Stimulated activated memory B cell treated with anti-CD40 and anti-IgM and Interleukin-4, amounts not matched to agents 10 μg/mL and 1 μg/mL and 100 μg/mL, for 72 hours (primary cell): ENCODE data around the gene TNXB.
"Not testable (repeated sequence)": the region's sequence is repeated elsewhere in the genome, so short reads cannot be mapped to it uniquely, and the experiment has no call there.

Experiments
- ATAC-seq: fragments of 150-1000 bp; cut with Tn5 transposase; 2 replicates; pipeline ENCODE4 v1.10.0; 2021
- H3K27ac Mint-ChIP-seq: one replicate; pipeline ENCODE4 v1.8.0; 2022; ENCODE audit warnings: mild to moderate bottlenecking, mixed read lengths
- H3K27me3 Mint-ChIP-seq: one replicate; pipeline ENCODE4 v1.8.0; 2022; ENCODE audit warnings: mixed read lengths
- H3K36me3 Mint-ChIP-seq: one replicate; pipeline ENCODE4 v1.8.0; 2022; ENCODE audit warnings: mixed read lengths
- H3K4me1 Mint-ChIP-seq: one replicate; pipeline ENCODE4 v1.8.0; 2022; ENCODE audit warnings: mixed read lengths
- H3K4me3 Mint-ChIP-seq: one replicate; pipeline ENCODE4 v1.8.0; 2022; ENCODE audit warnings: mild to moderate bottlenecking, moderate library complexity, mixed read lengths
- H3K9me3 Mint-ChIP-seq: one replicate; pipeline ENCODE4 v1.8.0; 2022; ENCODE audit warnings: mixed read lengths

The TNXB gene

DNA sequence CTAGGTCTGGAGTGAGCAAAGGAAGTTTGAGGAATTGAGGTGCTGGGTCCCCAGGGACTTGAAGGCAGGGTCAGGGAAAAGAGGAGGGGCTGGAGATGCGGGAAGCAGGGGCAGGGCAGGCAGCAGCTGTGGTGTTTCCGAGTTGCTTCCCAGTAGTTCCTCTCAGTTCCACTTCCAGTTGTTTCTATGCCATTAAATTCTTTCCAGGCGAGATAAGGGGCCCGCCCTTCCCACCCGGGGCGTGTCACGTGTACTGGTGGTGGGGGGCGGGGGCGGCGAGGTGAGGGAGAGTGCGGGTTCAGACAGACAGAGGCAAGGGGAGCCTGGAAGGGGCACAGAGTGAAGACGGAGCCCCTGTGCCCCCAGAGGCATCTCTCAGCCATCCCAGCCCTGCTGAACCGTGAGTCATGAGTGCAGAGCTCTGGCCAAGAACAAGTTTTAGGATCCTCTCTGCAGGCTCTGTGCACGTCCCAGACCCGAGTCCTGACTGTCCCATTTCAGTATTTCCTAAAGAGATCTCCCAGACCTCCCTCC is 977 bp downstream of the TNXB start:
- Mint-ChIP-seq H3K36me3 (peaks cover 12% of the 10 kb centered on the region), H3K27ac (no peak overlapping the region), H3K4me1 (peaks cover 30% of the 10 kb centered on the region), H3K27me3 (peaks cover 59% of the 10 kb centered on the region), H3K4me3 (no peak overlapping the region), H3K9me3 (no peaks in the 10 kb centered on the region)
- no peak for ATAC-seq

DNA sequence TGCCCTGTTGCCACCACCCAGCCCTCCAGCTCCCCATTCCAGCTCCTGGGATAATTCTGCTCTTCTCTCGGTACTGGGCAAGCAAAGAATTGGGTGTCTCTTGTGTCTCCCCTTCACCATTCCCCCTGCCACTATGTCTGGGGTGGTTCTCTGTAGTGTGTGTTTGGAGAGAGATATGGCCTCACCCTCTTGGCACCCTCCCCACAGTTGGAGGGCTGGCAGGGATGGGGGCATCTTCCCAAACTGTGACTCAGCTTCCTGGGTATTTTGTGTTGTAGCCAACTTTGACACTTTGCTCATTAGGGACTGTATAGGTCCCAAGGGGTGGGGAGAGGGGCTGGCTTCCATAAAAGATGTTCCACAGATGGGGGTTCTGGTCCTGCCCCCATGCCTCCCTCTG is 1.7 kb downstream of the TNXB start:
- Mint-ChIP-seq H3K9me3 (no peaks in the 10 kb centered on the region), H3K4me3 (no peak overlapping the region), H3K36me3 (peaks cover 9% of the 10 kb centered on the region), H3K27ac (no peak overlapping the region), H3K4me1 (peaks cover 26% of the 10 kb centered on the region), H3K27me3 (peaks cover 66% of the 10 kb centered on the region)
- ATAC-seq: no peak

DNA sequence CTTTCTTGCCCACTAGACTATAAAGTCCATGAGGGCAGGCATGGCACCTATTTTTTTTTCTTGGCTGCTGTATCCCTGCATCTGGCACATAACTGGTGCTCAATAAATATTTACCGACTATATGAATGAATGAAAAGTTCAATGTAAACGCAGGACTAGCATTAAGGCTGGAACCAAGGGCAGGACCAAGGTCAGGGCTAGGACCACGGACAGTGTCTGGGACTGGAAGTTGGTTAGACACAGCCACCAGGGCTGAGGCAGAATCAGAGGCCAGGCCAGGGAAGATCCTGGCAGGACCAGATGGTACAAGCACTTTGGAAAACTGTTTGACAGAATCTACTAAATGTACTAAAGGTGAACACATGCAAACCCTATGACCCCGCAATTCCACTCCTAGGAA is 3.7 kb downstream of the TNXB start:
- Mint-ChIP-seq H3K4me3 (no peak overlapping the region), H3K9me3 (no peaks in the 10 kb centered on the region), H3K4me1 (peaks cover 26% of the 10 kb centered on the region), H3K36me3 (no peaks in the 10 kb centered on the region), H3K27ac (no peak overlapping the region), H3K27me3 (peaks cover 74% of the 10 kb centered on the region)
- ATAC-seq: no peak

DNA sequence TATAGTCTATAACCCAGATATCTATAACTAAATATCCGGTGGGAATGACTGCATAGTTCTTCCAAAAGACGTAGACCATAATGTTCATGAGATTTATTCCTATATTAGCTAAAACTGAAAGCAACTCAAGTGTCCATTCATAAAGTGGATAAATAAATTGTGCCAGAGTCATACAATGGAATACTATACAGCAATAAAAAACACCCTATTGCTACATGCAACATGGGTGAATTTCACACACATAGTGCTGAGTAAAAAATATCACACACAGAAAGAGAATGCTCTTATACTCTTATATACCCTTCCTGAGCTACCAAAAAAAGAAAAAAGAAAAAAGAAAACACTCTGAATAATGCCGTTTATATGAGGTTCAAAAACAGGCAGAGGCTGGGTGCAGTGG is 6.9 kb downstream of the TNXB start:
- H3K27ac Mint-ChIP-seq: no peak overlapping the region
- H3K4me3 Mint-ChIP-seq: no peak overlapping the region
- peaks cover under 1% of the 10 kb centered on the region for H3K4me1 Mint-ChIP-seq
- no peaks in the 10 kb centered on the region for H3K9me3 Mint-ChIP-seq
- ATAC-seq: no peak
- H3K27me3 Mint-ChIP-seq: peaks cover 87% of the 10 kb centered on the region
- no peaks in the 10 kb centered on the region for H3K36me3 Mint-ChIP-seq

DNA sequence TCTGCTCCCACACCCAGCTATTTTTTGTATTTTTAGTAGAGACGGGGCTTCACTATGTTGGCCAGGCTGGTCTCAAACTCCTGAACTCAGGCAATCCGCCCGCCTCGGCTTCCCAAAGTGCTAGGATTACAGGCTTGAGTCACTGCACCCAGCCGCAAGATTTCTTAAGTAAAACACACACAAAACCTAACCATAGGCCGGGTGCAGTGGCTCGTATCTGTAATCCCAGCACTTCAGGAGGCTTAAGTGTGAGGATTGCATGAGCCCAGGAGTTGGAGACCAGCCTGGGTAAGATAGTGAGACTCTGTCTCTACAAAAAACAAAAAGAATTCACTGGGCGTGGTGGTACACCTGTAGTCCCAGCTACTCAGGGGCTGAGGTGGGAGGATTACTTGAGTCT is 8.9 kb downstream of the TNXB start:
- not testable (repeated sequence) for ATAC-seq, H3K27ac Mint-ChIP-seq, H3K9me3 Mint-ChIP-seq, H3K36me3 Mint-ChIP-seq, H3K4me1 Mint-ChIP-seq, H3K4me3 Mint-ChIP-seq
- H3K27me3 Mint-ChIP-seq: peaks cover 87% of the 10 kb centered on the region

DNA sequence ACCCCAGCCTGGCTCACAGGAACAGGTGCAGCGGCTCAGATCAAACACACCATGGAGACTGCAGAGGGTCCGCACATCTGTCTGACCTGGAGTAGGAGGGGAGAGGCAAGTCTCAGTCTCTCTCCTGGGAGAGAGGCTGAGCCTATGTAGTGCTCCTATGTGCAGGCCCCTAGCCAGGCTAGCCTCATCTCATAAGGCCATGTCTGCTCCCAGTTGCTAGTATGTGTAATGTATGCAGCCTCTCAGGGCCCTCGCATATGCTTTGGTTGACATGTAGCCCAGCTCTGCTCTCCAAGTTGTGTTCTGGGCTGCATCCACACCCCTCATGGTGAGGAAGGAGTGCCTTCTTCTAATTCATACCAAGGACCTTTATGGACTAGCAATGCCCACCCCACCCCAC is 11.8 kb downstream of the TNXB start:
- ATAC-seq: peak; percentile 37
- H3K27me3 Mint-ChIP-seq: peaks cover 67% of the 10 kb centered on the region
- no peaks in the 10 kb centered on the region for H3K36me3 Mint-ChIP-seq
- no peak overlapping the region for H3K4me3 Mint-ChIP-seq
- no peak overlapping the region for H3K27ac Mint-ChIP-seq
- no peaks in the 10 kb centered on the region for H3K9me3 Mint-ChIP-seq
- H3K4me1 Mint-ChIP-seq: peaks cover 7% of the 10 kb centered on the region

DNA sequence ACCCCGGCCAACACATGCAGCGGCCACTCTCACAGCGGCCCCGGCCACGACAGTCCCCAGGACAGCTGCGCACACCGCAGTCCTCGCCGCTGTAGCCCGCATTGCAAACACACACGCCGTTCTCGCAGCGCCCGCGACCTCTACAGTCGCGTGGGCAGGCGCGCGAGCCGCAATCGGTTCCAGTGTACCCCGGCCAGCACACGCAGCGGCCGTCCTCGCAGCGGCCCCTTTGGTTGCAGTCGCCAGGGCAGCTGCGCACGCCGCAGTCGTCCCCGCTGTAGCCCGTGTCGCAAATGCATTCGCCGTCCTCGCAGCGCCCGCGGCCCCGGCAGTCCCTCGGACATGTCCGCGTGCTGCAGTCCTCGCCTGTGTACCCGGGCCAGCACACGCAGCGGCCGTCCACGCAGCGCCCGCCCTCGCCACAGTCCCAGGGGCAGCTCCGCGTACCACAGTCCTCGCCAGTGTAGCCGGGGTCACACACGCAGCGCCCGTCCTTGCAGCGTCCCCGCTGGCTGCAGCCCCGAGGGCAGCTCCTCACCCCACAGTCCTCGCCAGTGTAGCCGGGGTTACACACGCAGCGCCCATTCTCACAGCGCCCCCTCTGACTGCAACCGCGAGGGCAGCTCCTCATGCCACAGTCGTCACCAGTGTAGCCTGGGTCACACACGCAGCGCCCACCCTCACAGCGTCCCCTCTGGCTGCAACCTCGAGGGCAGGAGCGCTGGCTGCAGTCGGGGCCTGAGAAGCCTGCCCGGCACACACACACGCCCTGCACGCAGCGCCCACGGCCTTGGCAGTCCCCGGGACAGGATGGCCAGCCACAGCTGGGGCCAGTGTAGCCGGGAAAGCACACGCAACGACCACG is 12.5 kb downstream of the TNXB start:
- H3K4me3 Mint-ChIP-seq: no peak overlapping the region
- no peaks in the 10 kb centered on the region for H3K9me3 Mint-ChIP-seq
- ATAC-seq: no peak
- no peak overlapping the region for H3K27ac Mint-ChIP-seq
- no peaks in the 10 kb centered on the region for H3K36me3 Mint-ChIP-seq
- H3K27me3 Mint-ChIP-seq: peaks cover 72% of the 10 kb centered on the region
- H3K4me1 Mint-ChIP-seq: peaks cover 7% of the 10 kb centered on the region

DNA sequence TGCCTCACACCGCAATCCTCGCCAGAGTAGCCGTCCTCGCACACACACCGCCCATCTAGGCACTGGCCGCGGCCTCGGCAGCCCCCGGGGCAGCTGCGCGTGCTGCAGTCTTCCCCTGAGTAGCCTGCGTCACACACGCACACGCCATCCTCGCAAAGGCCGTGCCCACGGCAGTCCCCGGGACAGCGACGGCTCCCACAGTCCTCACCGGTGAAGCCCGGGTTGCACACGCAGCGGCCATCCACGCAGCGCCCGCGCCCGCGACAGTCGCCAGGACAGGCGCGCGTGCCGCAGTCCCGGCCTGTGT is 13.1 kb downstream of the TNXB start:
- Mint-ChIP-seq H3K4me1 (peaks cover 7% of the 10 kb centered on the region), H3K9me3 (no peaks in the 10 kb centered on the region), H3K4me3 (no peak overlapping the region), H3K27me3 (peaks cover 72% of the 10 kb centered on the region), H3K27ac (no peak overlapping the region), H3K36me3 (no peaks in the 10 kb centered on the region)
- ATAC-seq: no peak

DNA sequence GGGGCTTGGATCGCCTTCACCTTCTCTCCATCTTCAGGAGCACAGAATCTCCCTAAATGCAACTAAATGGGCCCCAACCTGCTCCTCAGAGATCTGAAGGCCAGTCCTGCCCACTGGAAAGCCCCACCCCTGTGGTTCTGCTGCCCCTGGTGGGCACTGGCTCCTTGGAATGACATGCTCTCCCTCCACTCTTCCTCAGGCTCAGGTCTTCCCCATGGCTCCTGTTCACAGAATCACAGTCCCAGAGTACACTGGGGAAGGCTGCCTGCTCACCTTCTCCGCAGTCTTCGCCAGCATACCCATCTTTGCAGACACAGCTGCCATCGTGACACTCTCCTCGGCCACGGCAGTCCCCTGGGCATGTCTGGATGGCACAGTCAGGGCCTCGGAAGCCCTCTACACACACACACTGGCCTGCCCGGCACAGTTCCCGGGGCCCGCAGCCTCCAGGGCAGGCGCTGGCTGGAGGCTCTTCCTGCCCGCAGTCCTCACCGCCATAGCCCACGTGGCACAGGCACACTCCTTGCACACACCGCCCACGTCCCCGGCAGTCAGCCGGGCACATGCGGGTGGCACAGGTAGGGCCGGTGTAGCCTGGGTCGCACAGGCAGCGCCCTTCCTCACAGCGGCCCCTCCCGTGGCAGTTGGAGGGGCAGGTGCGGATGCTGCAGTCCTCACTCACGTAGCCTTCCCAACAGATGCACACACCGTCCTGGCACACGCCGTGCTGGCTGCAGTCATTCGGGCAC is 13.6 kb downstream of the TNXB start:
- ATAC-seq: no peak
- no peak overlapping the region for H3K27ac Mint-ChIP-seq

DNA sequence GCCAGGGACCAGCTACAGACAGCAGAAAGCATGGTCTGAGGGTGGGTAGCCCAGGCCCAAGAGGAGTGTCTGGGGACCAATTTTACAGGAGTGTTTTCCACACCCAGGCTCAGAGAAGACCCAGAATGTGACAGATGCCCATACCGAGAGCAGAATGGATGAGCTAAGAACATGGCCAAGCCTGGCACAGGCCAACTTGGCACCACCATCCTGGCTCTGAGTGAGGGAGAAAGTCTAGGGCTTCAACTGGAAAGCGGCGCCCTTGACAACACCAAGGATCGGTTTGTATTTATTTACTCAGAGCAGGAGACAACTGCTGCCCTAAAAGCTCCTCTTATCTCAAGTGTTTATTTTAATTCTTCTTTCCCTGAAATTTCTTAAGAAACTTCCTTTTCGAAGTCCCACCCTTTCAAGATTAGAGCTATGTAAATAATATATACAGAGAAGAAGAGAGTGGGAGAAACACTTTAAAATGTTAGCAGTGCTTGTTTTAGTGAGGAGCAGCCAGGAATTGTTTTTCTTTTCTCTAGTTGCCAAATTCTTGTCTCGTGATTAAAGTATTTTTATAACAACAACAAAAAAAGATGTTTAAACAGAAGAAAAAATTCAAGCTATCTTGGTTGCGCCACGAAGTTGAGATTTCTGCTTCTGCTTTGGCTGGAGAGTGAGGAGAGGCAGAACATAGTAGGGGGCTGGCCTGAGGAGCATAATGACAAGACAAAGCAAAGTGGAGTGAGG is 16.2 kb downstream of the TNXB start:
- Mint-ChIP-seq H3K27me3 (peaks cover 58% of the 10 kb centered on the region), H3K36me3 (no peaks in the 10 kb centered on the region), H3K4me1 (peaks cover 7% of the 10 kb centered on the region), H3K4me3 (no peak overlapping the region), H3K27ac (no peak overlapping the region), H3K9me3 (no peaks in the 10 kb centered on the region)
- ATAC-seq: no peak

More for the DNA sequence above, 13.6 kb downstream of the TNXB start:
- Mint-ChIP-seq H3K27me3 (peaks cover 68% of the 10 kb centered on the region), H3K4me3 (no peak overlapping the region), H3K36me3 (no peaks in the 10 kb centered on the region), H3K4me1 (peaks cover 7% of the 10 kb centered on the region), H3K9me3 (no peaks in the 10 kb centered on the region)

DNA sequence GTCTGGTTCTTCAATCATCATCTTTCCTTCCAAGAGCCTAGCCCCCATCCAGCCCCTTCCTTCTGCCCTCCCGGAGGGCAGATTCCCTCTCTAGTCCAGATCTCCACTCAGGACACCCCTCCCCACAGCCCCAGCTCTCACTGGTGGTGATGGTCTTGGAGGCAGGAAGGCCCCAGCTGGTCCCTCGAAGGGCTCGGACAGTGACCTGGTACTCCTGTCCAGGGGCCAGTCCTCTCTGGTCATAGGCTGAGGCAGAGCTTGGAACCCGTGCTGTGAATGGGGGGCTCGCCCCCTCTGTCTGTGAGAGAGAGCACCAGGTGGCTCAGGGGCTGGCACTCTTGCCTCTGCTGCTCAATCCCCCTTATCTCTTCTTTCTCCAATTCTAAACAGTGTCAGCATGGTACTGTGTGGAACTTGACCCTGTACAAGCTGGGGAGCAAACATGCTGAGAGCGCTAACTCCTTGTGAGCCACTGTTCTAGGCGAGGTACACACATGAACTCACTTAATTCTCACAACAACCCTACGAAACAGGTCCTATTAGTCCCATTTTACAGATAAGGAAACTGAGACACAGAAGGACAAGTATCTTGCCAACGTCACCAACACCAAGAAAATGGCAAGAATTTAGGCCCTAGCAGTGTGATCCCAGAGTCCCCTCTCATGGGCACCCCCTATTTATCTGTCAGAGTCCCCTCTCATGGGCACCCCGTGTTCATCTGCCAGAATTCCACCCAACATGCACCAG is 19.9 kb downstream of the TNXB start:
- no peak overlapping the region for H3K4me3 Mint-ChIP-seq
- peaks cover 46% of the 10 kb centered on the region for H3K27me3 Mint-ChIP-seq
- H3K27ac Mint-ChIP-seq: no peak overlapping the region
- ATAC-seq: no peak
- H3K36me3 Mint-ChIP-seq: no peaks in the 10 kb centered on the region
- H3K9me3 Mint-ChIP-seq: no peaks in the 10 kb centered on the region
- H3K4me1 Mint-ChIP-seq: peaks cover 20% of the 10 kb centered on the region

DNA sequence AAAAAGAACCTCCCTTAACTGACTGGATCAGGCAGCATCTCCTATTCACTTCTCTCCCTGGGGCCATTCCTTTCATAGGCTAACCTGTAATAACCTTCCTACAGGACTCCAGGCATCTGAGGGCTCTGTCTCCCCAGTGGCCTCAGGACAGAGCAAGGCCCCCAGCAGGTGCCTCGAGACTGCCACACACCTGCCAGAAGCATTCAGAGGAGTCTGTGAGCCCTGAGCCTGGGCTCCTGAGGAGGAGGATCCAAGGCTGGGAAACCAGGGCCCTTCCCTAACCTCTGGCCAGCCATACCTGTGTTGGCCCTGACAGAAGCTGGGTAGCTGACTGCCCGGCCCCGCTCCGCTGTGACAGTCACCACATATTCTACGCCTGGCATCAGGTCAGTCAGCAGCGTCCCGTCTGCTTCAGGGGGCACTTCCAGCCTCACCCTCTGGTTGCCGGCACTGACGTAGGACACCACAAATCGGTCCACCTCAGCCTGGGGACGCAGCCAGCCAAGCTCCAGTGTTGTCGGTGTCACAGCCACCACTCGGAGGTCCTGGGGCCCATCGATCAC is 20.6 kb downstream of the TNXB start:
- H3K36me3 Mint-ChIP-seq: no peaks in the 10 kb centered on the region
- no peak overlapping the region for H3K4me3 Mint-ChIP-seq
- H3K27me3 Mint-ChIP-seq: peaks cover 53% of the 10 kb centered on the region
- H3K9me3 Mint-ChIP-seq: no peaks in the 10 kb centered on the region
- peaks cover 20% of the 10 kb centered on the region for H3K4me1 Mint-ChIP-seq
- no peak overlapping the region for H3K27ac Mint-ChIP-seq
- no peak for ATAC-seq

DNA sequence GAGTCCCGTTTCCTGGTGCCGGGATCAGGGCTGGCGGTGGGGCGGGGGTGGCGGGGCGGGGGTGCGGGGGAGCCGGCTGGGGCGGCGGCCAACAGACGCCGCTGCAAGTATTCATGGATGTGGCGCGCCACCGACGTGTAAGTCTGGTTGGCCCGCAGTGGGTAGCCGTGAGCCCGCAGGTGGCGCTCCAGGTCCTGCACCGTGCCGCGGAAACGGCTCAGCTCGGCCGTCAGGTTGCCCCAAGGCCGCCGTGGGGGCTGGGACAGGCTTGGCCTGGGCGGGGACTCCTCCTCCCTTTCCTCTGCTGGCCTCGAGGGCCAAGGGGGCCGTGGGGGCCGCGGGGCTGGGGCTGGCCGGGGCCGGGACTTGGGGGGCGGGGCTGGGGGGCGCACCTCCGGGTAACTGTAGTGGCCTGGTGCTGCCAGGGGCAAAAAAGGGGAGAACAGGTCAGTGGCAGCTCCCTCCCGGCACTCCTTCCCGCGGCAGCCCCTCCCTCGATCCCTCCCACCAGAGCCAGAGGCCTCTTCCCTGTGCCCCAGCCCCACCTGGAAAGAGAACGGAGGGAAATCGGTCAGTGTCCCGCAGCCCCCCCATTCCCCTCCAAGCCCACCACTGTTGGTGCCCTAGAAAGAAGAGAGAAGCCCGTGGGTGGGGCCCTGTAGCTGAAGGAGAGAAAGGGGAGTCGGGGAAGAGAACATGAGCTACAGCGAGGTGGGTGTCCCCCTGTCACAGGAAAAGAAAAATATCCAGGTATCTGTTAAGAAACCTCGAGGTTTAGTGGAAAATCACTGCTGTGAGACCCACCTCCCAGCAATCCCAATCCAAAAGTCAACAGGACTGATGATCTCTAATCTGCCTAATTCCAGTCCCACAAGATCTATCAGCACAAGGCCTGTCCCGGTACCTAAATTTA is 21.3 kb downstream of the TNXB start:
- no peaks in the 10 kb centered on the region for H3K36me3 Mint-ChIP-seq
- peak; percentile 67 for ATAC-seq
- H3K4me3 Mint-ChIP-seq: no peak overlapping the region
- H3K27ac Mint-ChIP-seq: no peak overlapping the region
- peaks cover 60% of the 10 kb centered on the region for H3K27me3 Mint-ChIP-seq
- no peaks in the 10 kb centered on the region for H3K9me3 Mint-ChIP-seq
- H3K4me1 Mint-ChIP-seq: peaks cover 20% of the 10 kb centered on the region
